Spinal cord (tissue), 10 donors: ENCODE data around the gene CYREN. TPM values are rescaled to one million over a fixed set of nuclear protein-coding genes. Genes with fewer than 3 reads are reported as not detected.
"Not testable (repeated sequence)": the region's sequence is repeated elsewhere in the genome, so short reads cannot be mapped to it uniquely, and the experiment has no call there.

Experiments
- DNase-seq, 6 donors: peaks; one replicate each; pipeline versions ENCODE4 v3.0.0 to v3.0.0-alpha.2; 2013 to 2015; ENCODE audit warnings: low spot score in 6 of 6, low read depth in 4 of 6
- H3K27ac ChIP-seq: one replicate; pipeline ENCODE4 v1.5.1; 2013; ENCODE audit warnings: low read depth, low read length, control low read depth
- H3K27me3 ChIP-seq: one replicate; pipeline ENCODE4 v1.6.1; 2013; ENCODE audit warnings: low read length; ENCODE audit not compliant: control insufficient read depth, insufficient read depth
- H3K36me3 ChIP-seq: one replicate; pipeline ENCODE4 v1.6.1; 2013; ENCODE audit warnings: low read length; ENCODE audit not compliant: control insufficient read depth, insufficient read depth
- H3K4me1 ChIP-seq: one replicate; pipeline ENCODE4 v1.6.1; 2013; ENCODE audit warnings: low read length; ENCODE audit not compliant: control insufficient read depth, insufficient read depth
- H3K4me3 ChIP-seq: one replicate; pipeline ENCODE4 v1.5.1; 2013; ENCODE audit warnings: low read depth, low read length, control low read depth
- H3K9me3 ChIP-seq: one replicate; pipeline ENCODE4 v1.6.1; 2013; ENCODE audit warnings: low read length; ENCODE audit not compliant: control insufficient read depth, insufficient read depth
- WGBS: methylation state at CpG from one replicate; pipeline ENCODE4 v1.1.5; 2013; ENCODE audit warnings: missing lambda C conversion rate; ENCODE audit not compliant: insufficient coverage; 5-methylcytosine and 5-hydroxymethylcytosine counted together
- polyA plus RNA-seq, 2 donors: library from polyadenylated mRNA; unstranded; fragments of 120-200 nt; gene quantifications; one replicate each; pipeline ENCODE4 v1.2.1, GENCODE V29; 2013; ENCODE audit not compliant: insufficient read length in 2 of 2
- total RNA-seq, 2 donors: library from RNA; depleted of rRNA in 1 of 2; stranded (reverse); fragments of 120-200 nt in 1 of 2; fragments of >200 nt in 1 of 2; gene quantifications; one replicate each; pipeline versions ENCODE4 v1.2.3 to v1.2.4, GENCODE V29; 2013 to 2014
- donor health status: healthy.

CYREN gene
- total and polyA plus RNA-seq, 4 donors, result 23.7 to 51.8 (median 29.3) TPM

- Histone ChIP-seq H3K27ac (no peak overlapping the region), H3K4me3 (no peak overlapping the region), H3K27me3 (no peaks in the 10 kb centered on the region), H3K36me3 (peaks cover 38% of the 10 kb centered on the region), H3K9me3 (peaks cover 6% of the 10 kb centered on the region), H3K4me1 (no peaks in the 10 kb centered on the region)
- DNase-seq, result no peak
- WGBS, result 93% methylated on average over 2 of the region's 3 CpGs
Measured at GRCh38 chr7:135181261-135181928, 10.9 kb upstream of the CYREN start.

- H3K9me3 ChIP-seq, result peaks cover 6% of the 10 kb centered on the region
- peaks cover 25% of the 10 kb centered on the region for H3K36me3 ChIP-seq
- DNase-seq, result no peak
- H3K27ac ChIP-seq, result no peak overlapping the region
- 98% methylated on average over 4 of the region's 5 CpGs for WGBS
- no peaks in the 10 kb centered on the region for H3K27me3 ChIP-seq
- no peaks in the 10 kb centered on the region for H3K4me1 ChIP-seq
- no peak overlapping the region for H3K4me3 ChIP-seq
Measured at GRCh38 chr7:135180122-135180521, 9.6 kb upstream of the CYREN start.

- H3K36me3 ChIP-seq, result peaks cover 18% of the 10 kb centered on the region
Measured at GRCh38 chr7:135179321-135179925, 8.9 kb upstream of the CYREN start.

GRCh38 chr7:135178364-135178763, 7.9 kb upstream of the CYREN start:
- Histone ChIP-seq H3K36me3 (peaks cover 9% of the 10 kb centered on the region), H3K4me3 (no peak overlapping the region)

More at GRCh38 chr7:135179321-135179925, 8.9 kb upstream of the CYREN start:
- no peak for DNase-seq
- H3K9me3 ChIP-seq, result peaks cover 6% of the 10 kb centered on the region
- no peak overlapping the region for H3K4me3 ChIP-seq
- no peaks in the 10 kb centered on the region for H3K27me3 ChIP-seq
- no peaks in the 10 kb centered on the region for H3K4me1 ChIP-seq
- WGBS, result 89% methylated on average over 8 of the region's 8 CpGs
- H3K27ac ChIP-seq, result no peak overlapping the region

GRCh38 chr7:135177028-135177696, 6.7 kb upstream of the CYREN start:
- Histone ChIP-seq H3K9me3 (peaks cover 6% of the 10 kb centered on the region), H3K4me3 (no peak overlapping the region), H3K27me3 (no peaks in the 10 kb centered on the region), H3K36me3 (peaks cover 4% of the 10 kb centered on the region), H3K4me1 (no peaks in the 10 kb centered on the region), H3K27ac (no peak overlapping the region)
- WGBS, result 94% methylated on average over 9 of the region's 9 CpGs
- no peak for DNase-seq

More at GRCh38 chr7:135178364-135178763, 7.9 kb upstream of the CYREN start:
- H3K4me1 ChIP-seq, result no peaks in the 10 kb centered on the region
- no peak for DNase-seq
- H3K9me3 ChIP-seq, result peaks cover 6% of the 10 kb centered on the region
- WGBS, result 82% methylated on average over 13 of the region's 13 CpGs
- H3K27me3 ChIP-seq, result no peaks in the 10 kb centered on the region
- no peak overlapping the region for H3K27ac ChIP-seq

- no peak overlapping the region for H3K4me3 ChIP-seq
- no peak for DNase-seq
- H3K27me3 ChIP-seq, result no peaks in the 10 kb centered on the region
- peaks cover 2% of the 10 kb centered on the region for H3K9me3 ChIP-seq
- WGBS, result 98% methylated on average over 4 of the region's 6 CpGs
- no peaks in the 10 kb centered on the region for H3K36me3 ChIP-seq
- H3K27ac ChIP-seq, result no peak overlapping the region
- H3K4me1 ChIP-seq, result peaks cover 9% of the 10 kb centered on the region
Measured at GRCh38 chr7:135175931-135176330, 5.4 kb upstream of the CYREN start.

GRCh38 chr7:135174941-135175340, 4.4 kb upstream of the CYREN start:
- Histone ChIP-seq H3K27ac (no peak overlapping the region), H3K4me3 (no peak overlapping the region), H3K9me3 (no peaks in the 10 kb centered on the region), H3K36me3 (no peaks in the 10 kb centered on the region), H3K4me1 (peaks cover 13% of the 10 kb centered on the region), H3K27me3 (no peaks in the 10 kb centered on the region)
- whole genome bisulfite sequencing, result 93% methylated on average over 2 of the region's 7 CpGs
- DNase-seq, result no peak

GRCh38 chr7:135173916-135174315, 3.4 kb upstream of the CYREN start:
- 33% methylated on average over 1 of the region's 4 CpGs for WGBS
- not testable (repeated sequence) for DNase-seq
- H3K4me1 ChIP-seq, result peaks cover 23% of the 10 kb centered on the region

GRCh38 chr7:135171581-135172291, 1.2 kb upstream of the CYREN start:
- H3K27me3 ChIP-seq, DNase-seq, H3K9me3 ChIP-seq, H3K4me3 ChIP-seq: not testable (repeated sequence)
- peak overlapping the region; percentile 93 for H3K27ac ChIP-seq
- H3K36me3 ChIP-seq, result peaks cover 20% of the 10 kb centered on the region
- 76% methylated on average over 16 of the region's 19 CpGs for WGBS
- H3K4me1 ChIP-seq, result peaks cover 31% of the 10 kb centered on the region

More at GRCh38 chr7:135173916-135174315, 3.4 kb upstream of the CYREN start:
- H3K27ac ChIP-seq, H3K4me3 ChIP-seq, H3K27me3 ChIP-seq, H3K36me3 ChIP-seq, H3K9me3 ChIP-seq: not testable (repeated sequence)
